GM19023 (cell line): ENCODE measurements around the gene FUCA2.
"Not testable (repeated sequence)": the region's sequence is repeated elsewhere in the genome, so short reads cannot be mapped to it uniquely, and the experiment has no call there.

Experiments used
- ATAC-seq: cut with Tn5 transposase; IDR thresholded peaks from one replicate; pipeline ENCODE4 v1.9.1; 2021; ENCODE audit warnings: mild to moderate bottlenecking, moderate library complexity; ENCODE audit not compliant: unreplicated experiment

FUCA2 gene

GRCh38 chr6:143505111-143505510 lies 6.4 kb downstream of the FUCA2 start:
- ATAC-seq, result no peak

GRCh38 chr6:143504369-143504768 lies 7.2 kb downstream of the FUCA2 start:
- ATAC-seq, result no peak

- no peak for ATAC-seq
Observed at GRCh38 chr6:143501851-143502250, 9.7 kb downstream of the FUCA2 start.

GRCh38 chr6:143498428-143498827 lies 13.1 kb downstream of the FUCA2 start:
- ATAC-seq, result no peak

DNA sequence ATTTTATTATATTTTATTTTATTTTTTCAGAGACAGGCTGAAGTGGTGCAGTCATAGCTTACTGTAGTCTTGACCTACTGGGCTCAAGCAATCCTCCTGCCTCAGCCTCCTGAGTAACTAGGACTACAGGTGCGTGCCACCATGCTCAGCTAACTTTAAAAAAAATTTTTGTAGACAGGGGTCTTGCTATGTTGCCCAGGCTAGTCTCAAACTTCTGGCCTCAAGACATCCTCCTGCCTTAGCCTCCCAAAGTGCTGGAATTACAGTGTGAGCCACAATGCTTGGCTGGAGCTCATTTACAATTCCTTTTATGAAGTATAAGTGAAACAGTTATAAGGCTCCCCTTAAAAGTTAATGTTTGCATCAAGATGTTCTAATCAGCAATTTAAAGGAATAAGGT lies 14.5 kb downstream of the FUCA2 start:
- ATAC-seq, result no peak

- ATAC-seq, result no peak
Observed at GRCh38 chr6:143490775-143491174, 20.7 kb downstream of the FUCA2 start.

DNA sequence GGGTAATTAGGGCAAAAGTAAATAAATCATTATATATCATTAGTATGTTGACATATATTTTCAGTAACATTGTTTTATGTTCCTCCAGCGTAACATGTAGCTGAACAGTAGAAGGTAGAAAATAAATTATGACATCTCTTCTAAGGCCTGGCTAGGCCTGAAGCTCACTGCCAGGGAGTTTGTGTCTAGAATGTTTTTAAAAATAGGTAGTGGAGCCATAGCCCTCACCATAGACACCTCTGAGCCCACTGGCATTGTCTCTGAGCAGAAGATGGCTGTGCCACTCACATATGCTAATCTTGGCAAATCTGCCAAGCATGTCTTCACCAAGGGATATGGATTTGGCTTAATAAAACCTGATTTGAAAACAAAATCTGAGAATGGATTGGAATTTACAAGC lies 21.3 kb downstream of the FUCA2 start:
- ATAC-seq, result no peak

GRCh38 chr6:143486752-143487151 lies 24.8 kb downstream of the FUCA2 start:
- no peak for ATAC-seq

DNA sequence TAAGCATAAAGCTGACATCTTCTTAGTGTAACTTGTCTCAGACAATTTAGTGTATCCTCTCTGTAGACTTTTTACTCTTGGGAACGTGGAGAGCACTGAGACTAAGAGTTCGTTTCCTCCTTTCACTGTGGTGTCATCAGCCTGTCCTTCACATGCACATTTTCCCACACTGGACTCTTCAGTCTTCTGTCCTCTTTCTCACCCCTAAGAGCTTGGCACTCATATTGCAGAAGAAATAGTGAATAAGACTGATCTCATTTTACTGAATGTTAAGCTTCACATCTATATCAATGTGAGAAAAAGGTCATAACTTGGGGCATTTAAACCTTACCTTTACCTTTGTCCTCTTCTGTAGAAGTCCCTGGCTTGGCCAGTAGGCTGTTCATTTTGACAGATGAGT lies 25.6 kb downstream of the FUCA2 start:
- no peak for ATAC-seq

DNA sequence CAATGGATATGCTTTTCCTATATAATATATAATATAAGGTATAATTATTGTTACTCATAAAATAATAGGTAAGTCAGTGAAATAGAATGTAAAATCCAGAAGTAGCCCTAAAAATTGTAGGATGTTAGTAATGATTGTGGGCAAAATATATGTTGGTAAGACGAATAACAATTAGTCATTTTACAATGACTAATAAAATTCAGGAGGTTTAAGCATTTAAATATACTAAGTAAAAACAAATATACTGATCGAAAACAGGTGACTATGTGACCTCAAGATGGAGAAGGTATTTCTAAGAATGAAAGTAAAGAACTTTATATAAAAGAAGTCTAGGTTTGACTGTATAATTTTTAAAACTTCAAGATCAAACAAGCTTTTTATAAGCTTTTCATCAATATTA lies 28.9 kb downstream of the FUCA2 start:
- no peak for ATAC-seq

GRCh38 chr6:143478479-143479062 lies 32.9 kb downstream of the FUCA2 start:
- ATAC-seq, result no peak

DNA sequence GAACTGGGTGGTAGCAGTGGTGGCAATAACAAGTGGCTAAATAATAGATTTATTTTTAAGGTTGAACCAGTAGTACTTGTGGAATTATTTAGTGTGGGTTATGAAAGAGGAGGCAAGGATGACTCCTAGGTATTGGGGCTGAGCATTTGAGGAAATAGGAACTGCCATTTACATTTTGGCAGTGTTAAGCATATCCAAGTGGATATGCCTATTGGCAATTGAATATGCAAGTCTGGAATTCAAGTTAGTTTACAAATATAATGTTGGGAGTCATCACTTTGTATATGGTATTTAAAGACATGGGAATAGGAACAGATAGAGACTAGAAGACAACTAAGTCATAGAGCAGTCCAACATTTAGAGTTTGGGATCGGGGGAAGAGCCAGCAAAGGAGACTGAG lies 35.0 kb downstream of the FUCA2 start:
- ATAC-seq, result no peak

- no peak for ATAC-seq
Observed at GRCh38 chr6:143471822-143472221, 39.7 kb downstream of the FUCA2 start.

DNA sequence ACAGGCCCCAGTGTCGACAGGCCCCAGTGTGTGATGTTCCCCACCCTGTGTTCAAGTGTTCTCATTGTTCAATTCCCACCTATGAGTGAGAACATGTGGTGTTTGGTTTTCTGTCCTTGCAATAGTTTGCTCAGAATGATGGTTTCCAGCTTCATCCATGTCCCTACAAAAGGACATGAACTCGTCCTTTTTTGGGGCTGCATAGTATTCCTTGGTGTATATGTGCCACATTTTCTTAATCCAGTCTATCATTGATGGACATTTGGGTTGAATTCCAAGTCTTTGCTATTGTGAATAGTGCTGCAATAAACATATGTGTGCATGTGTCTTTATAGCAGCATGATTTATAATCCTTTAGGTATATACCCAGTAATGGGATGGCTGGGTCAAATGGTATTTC lies 42.7 kb downstream of the FUCA2 start:
- not testable (repeated sequence) for ATAC-seq

DNA sequence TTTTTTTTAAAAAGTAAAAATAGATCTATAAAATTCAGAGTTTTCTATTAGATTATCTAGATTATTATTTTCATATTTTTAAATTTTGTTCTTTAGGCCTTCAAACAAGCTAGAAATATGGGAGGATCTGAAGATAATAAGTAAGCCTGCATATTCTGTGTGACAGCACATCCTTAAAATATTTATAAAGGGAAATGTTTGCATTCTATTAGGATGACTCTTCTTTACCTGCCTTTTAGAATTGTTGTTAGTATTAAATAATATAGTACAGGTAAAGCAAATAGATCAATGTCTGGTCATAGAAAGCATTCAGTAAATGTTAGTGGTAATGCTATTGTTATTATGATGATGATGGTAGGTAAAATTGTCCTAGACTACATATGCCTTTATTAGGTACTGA lies 43.5 kb downstream of the FUCA2 start:
- ATAC-seq, result no peak

DNA sequence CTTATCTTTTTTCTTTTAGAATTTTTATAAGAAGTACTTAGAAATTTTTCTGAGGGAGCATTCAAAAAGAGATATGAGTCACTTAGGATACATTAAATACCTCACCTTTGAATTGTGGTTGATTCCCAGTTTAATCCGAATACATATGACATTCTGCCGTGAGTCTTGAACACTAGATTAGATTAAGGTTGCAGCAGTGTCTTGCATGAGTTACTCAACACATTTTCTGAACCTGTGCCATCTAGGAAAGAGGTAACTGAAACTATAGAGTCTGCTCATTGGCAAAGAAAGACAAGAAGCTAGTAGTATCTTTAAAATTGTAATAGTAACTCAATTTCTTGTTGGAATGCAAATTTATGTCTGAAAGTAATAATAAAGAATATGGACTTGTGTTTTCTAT lies 46.0 kb downstream of the FUCA2 start:
- no peak for ATAC-seq

DNA sequence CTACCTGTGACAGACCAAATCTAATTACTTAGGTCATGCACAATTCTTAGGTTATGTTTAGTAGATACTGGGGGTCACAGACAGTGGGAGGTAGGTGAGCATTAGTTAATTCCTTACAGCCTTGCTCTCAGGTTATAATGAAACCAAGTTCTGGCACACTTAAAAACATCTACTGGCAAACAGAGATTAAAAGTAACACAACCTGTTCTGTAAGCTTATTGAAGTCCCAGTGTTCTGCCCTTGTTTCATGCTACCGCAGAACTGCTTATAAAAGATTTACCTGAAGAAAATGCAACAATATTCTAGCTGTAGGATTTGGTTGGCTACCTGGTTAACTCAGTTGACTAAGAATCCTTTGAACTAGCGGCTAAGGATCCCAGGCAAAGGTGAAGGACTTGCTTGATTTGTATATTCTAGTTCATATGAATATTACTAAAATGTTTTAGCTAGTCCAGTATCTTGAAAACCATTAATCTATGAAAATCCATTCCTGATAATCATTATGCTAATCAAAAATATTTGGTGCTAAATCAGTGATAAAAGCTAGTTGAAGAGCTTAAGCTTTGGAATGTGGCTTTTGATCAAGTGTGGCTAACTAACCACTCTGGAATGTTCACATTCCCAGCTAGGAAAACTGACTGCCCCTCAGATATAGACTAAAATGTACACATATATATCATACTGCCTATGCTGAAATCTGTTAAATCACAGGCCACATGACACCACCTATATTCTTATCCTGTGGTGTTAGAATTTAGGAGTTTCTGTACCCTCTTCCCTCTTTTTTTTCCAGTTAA lies 53.8 kb downstream of the FUCA2 start:
- ATAC-seq, result no peak

GRCh38 chr6:143451531-143451930 lies 60.0 kb downstream of the FUCA2 start:
- ATAC-seq, result no peak

- ATAC-seq, result peak; percentile 97
Observed at GRCh38 chr6:143450453-143451371, 60.8 kb downstream of the FUCA2 start, which contains the start of the genes ADAT2 and PEX3. TSS of gene ADAT2 (minus strand) at chr6:143450695. CDS start at chr6:143450658, 37 bp downstream. TSS of gene PEX3 (plus strand) at chr6:143450805. CDS start at chr6:143451043, 238 bp downstream.

GRCh38 chr6:143449714-143450452 lies 61.6 kb downstream of the FUCA2 start:
- no peak for ATAC-seq
